H1 (cell line): ENCODE data around the gene CGGBP1. TPM values are rescaled to one million over a fixed set of nuclear protein-coding genes. Genes with fewer than 3 reads are reported as not detected.

Experiments
- CTCF ChIA-PET: fragments of 300-600 bp; sonication (Branson Sonifier 250); formaldehyde crosslinking; loops from one replicate; lab custom pipeline; 2021; ENCODE audit not compliant: partially characterized antibody; lab: Charles Lee
- POLR2A ChIA-PET: fragments of 300-600 bp; sonication (Branson Sonifier 250); formaldehyde crosslinking; loops from one replicate; lab custom pipeline; 2021; ENCODE audit warnings: inconsistent platforms; ENCODE audit not compliant: partially characterized antibody; lab: Charles Lee
- DNase-seq, 2 experiments: peaks; one replicate each; pipeline versions ENCODE4 v3.0.0 to v3.0.0-alpha.2; 2010 to 2022; ENCODE audit warnings: low spot score in 2 of 2, low read depth in 1 of 2, mixed read lengths in 1 of 2
- FAIRE-seq: peaks from 2 replicates; lab custom pipeline; 2011; peaks lifted over from hg19 to GRCh38; lab: Jason Lieb, UNC
- H2AFZ ChIP-seq: 2 replicates; pipeline ENCODE4 v1.8.1; 2012; ENCODE audit warnings: low read length, inconsistent platforms
- H2AK5ac ChIP-seq: 2 replicates; pipeline ENCODE4 v1.6.1; 2013; ENCODE audit warnings: low read depth, low read length
- H2BK120ac ChIP-seq: replicated peaks from 2 replicates; pipeline ENCODE3; 2013; ENCODE audit warnings: low read depth, low read length, inconsistent platforms
- H2BK12ac ChIP-seq: 2 replicates; pipeline ENCODE4 v1.6.1; 2013; ENCODE audit warnings: low read depth, low read length
- H2BK15ac ChIP-seq: 2 replicates; pipeline ENCODE4 v1.6.1; 2013; ENCODE audit warnings: low read length
- H2BK20ac ChIP-seq: 2 replicates; pipeline ENCODE4 v1.6.1; 2013; ENCODE audit warnings: low read length
- H2BK5ac ChIP-seq: 2 replicates; pipeline ENCODE4 v1.6.1; 2013; ENCODE audit warnings: low read depth, low read length
- H3K14ac ChIP-seq: 2 replicates; pipeline ENCODE4 v1.6.1; 2013; ENCODE audit warnings: inconsistent platforms; ENCODE audit not compliant: insufficient read length
- H3K18ac ChIP-seq: 2 replicates; pipeline ENCODE4 v1.6.1; 2013; ENCODE audit warnings: low read length; ENCODE audit errors: extremely low read depth
- H3K23ac ChIP-seq: 2 replicates; pipeline ENCODE4 v1.6.1; 2013; ENCODE audit warnings: inconsistent platforms; ENCODE audit not compliant: insufficient read length
- H3K23me2 ChIP-seq: 2 replicates; pipeline ENCODE4 v1.6.1; 2013; ENCODE audit warnings: low read depth, low read length
- H3K27ac ChIP-seq: 2 replicates; pipeline ENCODE4 v1.6.1; 2011; ENCODE audit warnings: low read depth, low read length, inconsistent platforms
- H3K27me3 ChIP-seq, 4 experiments: replicated peaks in 1 of 4; 1 replicate in 1 of 4; 2 replicates in 3 of 4; pipeline versions ENCODE4 v1.6.1 to v1.8.1; 2011 to 2013; ENCODE audit warnings: low read length in 3 of 4, mild to moderate bottlenecking in 3 of 4, inconsistent platforms in 2 of 4, mixed read lengths in 2 of 4, moderate library complexity in 1 of 4; ENCODE audit not compliant: control insufficient read depth in 3 of 4, insufficient read depth in 3 of 4; ENCODE audit errors: extremely low read depth in 1 of 4
- H3K36me3 ChIP-seq, 4 experiments: 2 replicates each; pipeline versions ENCODE4 v1.6.1 to v1.8.1; 2011 to 2013; ENCODE audit warnings: mild to moderate bottlenecking in 4 of 4, low read length in 3 of 4, moderate library complexity in 2 of 4, control low read depth in 1 of 4, inconsistent platforms in 1 of 4; ENCODE audit not compliant: insufficient read depth in 4 of 4, control insufficient read depth in 2 of 4
- H3K4ac ChIP-seq: replicated peaks from 2 replicates; pipeline ENCODE3; 2013; ENCODE audit warnings: low read length, low read depth, mixed read lengths, inconsistent platforms; ENCODE audit not compliant: insufficient read length
- H3K4me1 ChIP-seq, 4 experiments: replicated peaks in 1 of 4; 1 replicate in 1 of 4; 2 replicates in 3 of 4; pipeline versions ENCODE4 v1.6.1 to v1.8.1; 2011 to 2013; ENCODE audit warnings: low read length in 3 of 4, inconsistent platforms in 2 of 4, mixed read lengths in 1 of 4; ENCODE audit not compliant: insufficient read depth in 4 of 4, control insufficient read depth in 3 of 4
- H3K4me2 ChIP-seq, 2 experiments: 2 replicates each; pipeline versions ENCODE4 v1.6.1 to v1.8.1; 2011 to 2013; ENCODE audit warnings: low read depth in 2 of 2, low read length in 2 of 2, control low read depth in 1 of 2, inconsistent platforms in 1 of 2, mild to moderate bottlenecking in 1 of 2; ENCODE audit not compliant: insufficient read depth in 1 of 2
- H3K4me3 ChIP-seq, 4 experiments: fragments of 200-600, 300-600 bp in 1 of 4; sonication (generic), shearing (Covaris generic), sonication (Bioruptor Twin) in 1 of 4; 2 replicates each; pipeline versions ENCODE4 v1.5.1 to v1.8.1; 2011 to 2016; ENCODE audit warnings: low read length in 4 of 4, low read depth in 3 of 4, control low read depth in 2 of 4, inconsistent platforms in 2 of 4, mild to moderate bottlenecking in 2 of 4, mixed read lengths in 1 of 4, moderate library complexity in 1 of 4; ENCODE audit not compliant: insufficient read depth in 2 of 4; ENCODE audit errors: extremely low read depth in 1 of 4
- H3K56ac ChIP-seq: replicated peaks from 2 replicates; pipeline ENCODE3; 2013; ENCODE audit warnings: low read depth, mild to moderate bottlenecking, mixed read lengths, low read length, inconsistent platforms; ENCODE audit not compliant: insufficient read length
- H3K79me1 ChIP-seq: 2 replicates; pipeline ENCODE4 v1.6.1; 2013; ENCODE audit warnings: low read depth, low read length, control low read depth
- H3K79me2 ChIP-seq, 2 experiments: 2 replicates each; pipeline versions ENCODE4 v1.6.1 to v1.8.1; 2012 to 2013; ENCODE audit warnings: low read length in 2 of 2, mild to moderate bottlenecking in 2 of 2, inconsistent platforms in 1 of 2; ENCODE audit not compliant: insufficient read depth in 2 of 2, control insufficient read depth in 1 of 2
- H3K9ac ChIP-seq, 4 experiments: replicated peaks in 1 of 4; 1 replicate in 1 of 4; 2 replicates in 3 of 4; pipeline versions ENCODE4 v1.6.1 to v1.8.1; 2011 to 2013; ENCODE audit warnings: low read depth in 3 of 4, low read length in 3 of 4, control low read depth in 2 of 4, mild to moderate bottlenecking in 2 of 4, moderate library complexity in 2 of 4, inconsistent platforms in 1 of 4; ENCODE audit errors: extremely low read depth in 1 of 4
- H3K9me3 ChIP-seq, 2 experiments: 2 replicates each; pipeline versions ENCODE4 v1.6.1 to v1.8.1; 2012 to 2013; ENCODE audit warnings: mild to moderate bottlenecking in 2 of 2, moderate library complexity in 2 of 2, control low read depth in 1 of 2, inconsistent platforms in 1 of 2, low read depth in 1 of 2, low read length in 1 of 2, mixed read lengths in 1 of 2; ENCODE audit not compliant: insufficient read depth in 2 of 2
- H4K20me1 ChIP-seq, 2 experiments: replicated peaks in 1 of 2; 2 replicates each; pipeline versions ENCODE3 to v1.8.1; 2011 to 2013; ENCODE audit warnings: inconsistent platforms in 2 of 2, low read length in 2 of 2, mild to moderate bottlenecking in 1 of 2; ENCODE audit not compliant: insufficient read depth in 2 of 2, control insufficient read depth in 1 of 2
- H4K5ac ChIP-seq: 2 replicates; pipeline ENCODE4 v1.6.1; 2013; ENCODE audit warnings: low read length, low read depth, mixed read lengths, inconsistent platforms; ENCODE audit not compliant: insufficient read length
- H4K8ac ChIP-seq: 2 replicates; pipeline ENCODE4 v1.8.0; 2013; ENCODE audit warnings: mild to moderate bottlenecking, moderate library complexity, low read length, inconsistent platforms; ENCODE audit not compliant: insufficient read depth; ENCODE audit errors: extremely low read depth
- H4K91ac ChIP-seq: replicated peaks from 2 replicates; pipeline ENCODE3; 2013; ENCODE audit warnings: low read length, mixed read lengths, inconsistent platforms; ENCODE audit not compliant: insufficient read length
- CTCF ChIP-seq, 3 experiments: IDR thresholded peaks; 1 replicate in 2 of 3; 2 replicates in 1 of 3; pipeline versions ENCODE4 v1.5.1 to v1.6.1; 2011; ENCODE audit warnings: low read length in 3 of 3, mild to moderate bottlenecking in 3 of 3, inconsistent platforms in 2 of 3, low read depth in 1 of 3, moderate library complexity in 1 of 3; ENCODE audit not compliant: insufficient read depth in 1 of 3; ENCODE audit errors: control extremely low read depth in 1 of 3
- NRF1 ChIP-seq: IDR thresholded peaks from 2 replicates; pipeline ENCODE4 v1.6.1; 2011; ENCODE audit warnings: mild to moderate bottlenecking, low read depth, low read length, improper control_type of control experiment
- RAD21 ChIP-seq, 2 experiments: IDR thresholded peaks in 1 of 2; conservative IDR thresholded peaks in 1 of 2; 2 replicates each; pipeline ENCODE4 v1.6.1; 2011; ENCODE audit warnings: low read depth in 2 of 2, low read length in 2 of 2, improper control_type of control experiment in 1 of 2, inconsistent platforms in 1 of 2, mild to moderate bottlenecking in 1 of 2, moderate library complexity in 1 of 2
- WGBS, 2 experiments: shearing (Covaris generic) in 1 of 2; methylation state at CpG; one replicate each; pipeline versions ENCODE4 v1.1.6 to v1.1.7; 2013 to 2015; ENCODE audit warnings: low lambda C conversion rate in 2 of 2, mixed read lengths in 2 of 2, inconsistent platforms in 1 of 2, low coverage in 1 of 2, missing lambda C conversion rate in 1 of 2; ENCODE audit not compliant: insufficient replicate concordance in 2 of 2, insufficient coverage in 1 of 2, insufficient read length in 1 of 2; ENCODE audit errors: extremely low coverage in 1 of 2, missing lambda C conversion rate in 1 of 2; 5-methylcytosine and 5-hydroxymethylcytosine counted together
- polyA plus RNA-seq, 7 experiments: library from polyadenylated mRNA; depleted of rRNA in 3 of 7; stranded (reverse) in 5 of 7; unstranded in 2 of 7; fragments of >200 nt in 5 of 7; fragments of 200-250 nt in 2 of 7; gene quantifications; 1 replicate in 5 of 7; 2 replicates in 1 of 7; 4 replicates in 1 of 7; pipeline versions ENCODE4 v1.2.1 to v1.2.3, GENCODE V29; 2011 to 2013; ENCODE audit warnings: missing spikeins in 2 of 7, mixed read lengths in 2 of 7
- total RNA-seq: library from RNA; stranded (reverse); fragmentation: NEBNext Ultra II Directional; extraction: Animal tissue kit (Norgen Biotek cat#: 25700); gene quantifications from 2 replicates; pipeline ENCODE4 v1.2.1, GENCODE V29; 2021

CGGBP1 gene
- total and polyA plus RNA-seq, 2 of the 8 experiments (the other 6 are each of a cell fraction or from before 2014, with no cell fraction given) = 22.9 to 61.4 TPM

GRCh38 chr3:88005066-88005465 is 53.7 kb downstream of the CGGBP1 start:
- Histone ChIP-seq H3K18ac (no peak overlapping the region), H3K14ac (no peak overlapping the region)
- no peak for TF ChIP-seq NRF1
- TF ChIP-seq CTCF (IDR thresholded peaks at IDR 0.05; ENCODE audit: control extremely low read depth in 1 of 3, insufficient read depth in 1 of 3, low read depth in 1 of 3, low read length in 3 of 3) = peak in 1 of 3 experiments; percentile 10; a peak in 1 of 4 replicates
- peak in 1 of 2 experiments; percentile 54; a peak in 3 of 4 replicates for TF ChIP-seq RAD21 (IDR thresholded peaks at IDR 0.05 in 1 of 2, conservative IDR thresholded peaks at IDR 0.05 in 1 of 2; ENCODE audit: low read depth in 2 of 2, low read length in 2 of 2)
- TF ChIP-seq, all 59 proteins: peak for 2
- H3K4me2 ChIP-seq = no peak overlapping the region
- H3K9ac ChIP-seq = no peak overlapping the region
- no peak overlapping the region for H3K23ac ChIP-seq
- ChIA-PET CTCF (interaction anchor here (0.7 to 2.0 kb wide), 15 partner anchors 9 to 744 kb away, joined by 3 to 13 read pairs (median 3); partner anchors contain the start of gene C3orf38), POLR2A (no interaction called here)
- no peak overlapping the region for H4K5ac ChIP-seq
- H3K23me2 ChIP-seq = no peaks in the 10 kb centered on the region
- no peak overlapping the region for H2AK5ac ChIP-seq
- H3K4ac ChIP-seq = no peak overlapping the region
- H3K9me3 ChIP-seq = no peaks in the 10 kb centered on the region
- H4K20me1 ChIP-seq = no peaks in the 10 kb centered on the region
- H3K27me3 ChIP-seq = no peaks in the 10 kb centered on the region
- no peaks in the 10 kb centered on the region for H3K79me2 ChIP-seq
- no peak overlapping the region for H4K8ac ChIP-seq
- H2BK5ac ChIP-seq = no peak overlapping the region
- H4K91ac ChIP-seq = no peak overlapping the region
- H2AFZ ChIP-seq = no peak overlapping the region
- no peak overlapping the region for H3K56ac ChIP-seq
- no peak overlapping the region for H3K4me3 ChIP-seq
- no peak overlapping the region for H3K27ac ChIP-seq
- no peak overlapping the region for H2BK120ac ChIP-seq
- H2BK15ac ChIP-seq = no peak overlapping the region
- H3K4me1 ChIP-seq = no peaks in the 10 kb centered on the region; a peak in 1 of 7 replicates
- no peaks in the 10 kb centered on the region for H3K36me3 ChIP-seq
- H2BK20ac ChIP-seq = no peak overlapping the region
- H2BK12ac ChIP-seq = no peak overlapping the region
- DNase-seq (no peak), FAIRE-seq (no peak)
- no peaks in the 10 kb centered on the region for H3K79me1 ChIP-seq
- 76% methylated on average over 2 of the region's 2 CpGs; no CpG with 5 or more reads in 1 of the 2 experiments for WGBS, 2 experiments
